Fibroblast of mammary gland (primary cell): Measurements from ENCODE around the gene TP53I11.

Experiments
- DNase-seq: peaks from one replicate; pipeline ENCODE4 v3.0.0-alpha.2; 2010; ENCODE audit warnings: low read depth
- H3K4me3 ChIP-seq: 2 replicates; pipeline ENCODE4 v1.5.1; 2011; ENCODE audit warnings: low read depth, mild to moderate bottlenecking, low read length, moderate library complexity; ENCODE audit not compliant: control insufficient read depth
- CTCF ChIP-seq: conservative IDR thresholded peaks from 2 replicates; pipeline ENCODE4 v1.5.1; 2011; ENCODE audit warnings: low read depth, low read length, inconsistent platforms; ENCODE audit not compliant: control insufficient read depth, insufficient read depth

The TP53I11 gene

DNA sequence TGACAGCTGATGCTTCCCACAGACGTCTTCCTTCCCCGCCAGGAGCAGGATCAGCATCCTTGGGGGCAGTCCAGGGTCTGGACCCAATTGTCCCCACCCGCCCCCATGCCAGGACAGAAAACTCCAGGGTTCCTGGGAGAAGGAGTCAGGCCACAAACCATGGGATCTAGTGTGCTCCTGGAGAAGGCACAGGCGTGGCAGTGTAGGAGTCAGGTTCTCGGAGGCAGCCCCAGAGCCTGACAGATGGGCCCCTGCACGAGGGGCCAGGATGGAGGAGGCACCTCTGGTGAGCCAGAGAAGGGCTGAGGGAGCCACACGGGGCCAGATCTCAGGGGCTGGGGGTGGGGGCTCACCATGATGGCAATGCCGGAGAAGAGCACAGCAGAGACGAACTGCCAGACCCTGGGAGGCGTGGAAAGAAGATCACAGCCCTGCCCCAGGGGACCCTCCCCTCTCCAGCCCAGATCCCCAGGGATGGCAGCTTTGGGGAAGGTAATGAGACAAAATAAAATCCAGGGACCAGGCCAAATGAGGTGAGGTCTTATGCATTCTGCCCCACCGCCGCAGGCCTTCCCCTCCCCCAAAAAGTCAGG, 13.6 kb downstream of the TP53I11 start:
- no peak overlapping the region for H3K4me3 ChIP-seq
- TF ChIP-seq CTCF = no peak
- DNase-seq = no peak

GRCh38 chr11:44936525-44936924, 14.2 kb downstream of the TP53I11 start:
- H3K4me3 ChIP-seq = no peak overlapping the region
- peak; percentile 75 for DNase-seq
- peak; percentile 84 for TF ChIP-seq CTCF

- TF ChIP-seq CTCF = no peak
- no peak for DNase-seq
- H3K4me3 ChIP-seq = no peak overlapping the region
Observed at GRCh38 chr11:44934735-44935250, 15.9 kb downstream of the TP53I11 start.

GRCh38 chr11:44934110-44934509, 16.6 kb downstream of the TP53I11 start:
- no peak overlapping the region for H3K4me3 ChIP-seq
- no peak for TF ChIP-seq CTCF
- DNase-seq = no peak

DNA sequence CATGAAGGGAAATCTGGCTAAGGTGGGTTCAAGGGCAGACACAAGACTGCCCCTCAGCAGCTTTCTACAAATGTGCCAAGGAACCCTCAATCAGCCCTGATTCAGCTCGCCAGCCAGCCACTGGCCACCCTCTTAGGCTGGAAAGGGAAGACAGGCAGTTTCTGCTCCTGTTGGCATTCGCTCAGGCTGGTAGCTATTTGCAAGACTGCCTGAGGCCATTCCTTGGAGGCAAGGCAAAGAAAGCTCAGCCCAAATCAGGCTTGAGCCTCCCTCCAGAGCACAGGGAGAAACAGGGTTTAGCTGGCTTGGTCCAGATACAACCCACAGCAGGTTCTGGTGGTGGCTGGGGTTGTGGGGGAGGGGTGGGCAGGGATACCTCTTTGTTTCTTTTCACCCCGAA, 19.2 kb downstream of the TP53I11 start:
- TF ChIP-seq CTCF = no peak
- DNase-seq = no peak
- no peak overlapping the region for H3K4me3 ChIP-seq

DNA sequence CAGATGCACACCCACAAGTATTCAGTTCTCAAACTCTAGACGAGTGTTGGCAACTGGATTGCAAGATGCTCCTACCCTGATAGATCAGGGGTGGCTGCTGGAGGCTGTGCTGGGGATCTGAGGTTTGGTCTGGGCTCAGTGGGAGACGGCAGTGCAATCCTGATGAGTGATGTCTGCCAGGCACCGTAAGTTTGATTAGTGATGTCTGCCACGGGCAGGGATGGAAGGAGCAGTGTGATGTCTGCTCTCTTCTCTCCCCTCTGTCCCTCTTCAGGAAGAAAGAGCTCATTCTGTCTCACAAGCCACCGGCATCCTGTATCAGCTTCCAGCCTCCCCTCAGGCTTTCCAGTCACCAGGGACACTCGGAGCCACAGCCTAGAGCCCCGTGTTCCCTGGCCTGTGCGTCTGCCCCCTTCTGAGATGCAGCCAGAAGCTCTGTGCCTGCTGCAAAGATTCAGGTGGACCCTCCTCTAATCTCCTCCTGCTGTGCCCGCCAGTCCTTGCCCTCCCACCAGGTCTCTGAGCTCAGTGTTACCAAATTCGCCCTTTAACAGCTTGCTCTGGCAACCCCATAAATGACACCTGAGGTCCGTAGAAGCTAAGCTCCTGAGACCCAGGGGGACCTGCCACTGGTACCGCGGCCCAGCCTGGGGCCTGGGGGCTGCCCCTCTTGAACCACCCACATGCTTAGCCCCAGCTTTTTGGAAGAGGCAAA, 19.9 kb downstream of the TP53I11 start:
- H3K4me3 ChIP-seq = no peak overlapping the region
- DNase-seq = no peak
- no peak for TF ChIP-seq CTCF
